Lower lobe of right lung (tissue), 2 donors: Measurements from ENCODE around the gene XPNPEP2. TPM values are rescaled to one million over a fixed set of nuclear protein-coding genes. Genes with fewer than 3 reads are reported as not detected.

Source experiments
- ATAC-seq, 2 donors: fragments of 200-7000 bp; cut with Tn5 transposase; one replicate each; pipeline ENCODE4 v1.9.1; 2020 to 2022; ENCODE audit warnings: mild to moderate bottlenecking in 2 of 2, moderate library complexity in 2 of 2
- DNase-seq: peaks from one replicate; pipeline ENCODE4 v3.0.0-alpha.2; 2020
- H3K27ac ChIP-seq: fragments of 200-600 bp; one replicate; pipeline ENCODE4 v1.8.0; 2022
- H3K27me3 ChIP-seq: fragments of 200-600 bp; one replicate; pipeline ENCODE4 v1.8.0; 2022; ENCODE audit warnings: low read depth
- H3K36me3 ChIP-seq: fragments of 200-600 bp; one replicate; pipeline ENCODE4 v1.8.0; 2022; ENCODE audit warnings: mild to moderate bottlenecking
- H3K4me1 ChIP-seq: fragments of 200-600 bp; one replicate; pipeline ENCODE4 v1.8.0; 2022
- H3K4me3 ChIP-seq: fragments of 200-600 bp; one replicate; pipeline ENCODE4 v1.8.0; 2022; ENCODE audit warnings: mild to moderate bottlenecking
- H3K9me3 ChIP-seq: fragments of 200-600 bp; one replicate; pipeline ENCODE4 v1.8.0; 2022
- CTCF ChIP-seq: fragments of 200-600 bp; IDR thresholded peaks from one replicate; pipeline ENCODE4 v1.8.0; 2022; ENCODE audit warnings: antibody characterized with exemption, mild to moderate bottlenecking
- intact Hi-C: fragments of 100-400 bp; cut with DNase I; formaldehyde crosslinking; loops from one replicate; pipeline ENCODE4 v1.11.0; 2022
- total RNA-seq: library from RNA; stranded (reverse); fragmentation: NEBNext Ultra II Directional; extraction: Animal tissue kit (Norgen Biotek cat#: 25700); gene quantifications from one replicate; pipeline ENCODE4 v1.2.1, GENCODE V29; 2021
- donor health status: DM: no; HTN: yes; CAD: no; lungs with severe emphysema.

The XPNPEP2 gene
- total RNA-seq, 1 donor from 2014 or later = 2.9 TPM

- TF ChIP-seq CTCF = no peak
- no peak for ATAC-seq
Measured at GRCh38 chrX:129719268-129719667, 19.5 kb upstream of the XPNPEP2 start.

GRCh38 chrX:129719931-129720530 lies 18.7 kb upstream of the XPNPEP2 start:
- Histone ChIP-seq H3K27me3 (no peaks in the 10 kb centered on the region), H3K9me3 (no peaks in the 10 kb centered on the region), H3K27ac (no peak overlapping the region), H3K36me3 (no peaks in the 10 kb centered on the region), H3K4me3 (no peak overlapping the region), H3K4me1 (no peaks in the 10 kb centered on the region)
- no peak for TF ChIP-seq CTCF
- DNase-seq (no peak), ATAC-seq (no peak)
- intact Hi-C loops = loop anchor here (10.0 kb wide), 1 partner anchor 65 kb away; the partner anchor contains the start of gene APLN

More at GRCh38 chrX:129719268-129719667, 19.5 kb upstream of the XPNPEP2 start:
- no peak overlapping the region for H3K27ac ChIP-seq
- DNase-seq = no peak
- intact Hi-C loops = loop anchor here (10.0 kb wide), 1 partner anchor 64 kb away; the partner anchor contains the start of gene APLN
- H3K36me3 ChIP-seq = no peaks in the 10 kb centered on the region
- H3K9me3 ChIP-seq = no peaks in the 10 kb centered on the region
- H3K4me1 ChIP-seq = no peaks in the 10 kb centered on the region
- no peak overlapping the region for H3K4me3 ChIP-seq
- H3K27me3 ChIP-seq = no peaks in the 10 kb centered on the region

GRCh38 chrX:129720741-129721140 lies 18.0 kb upstream of the XPNPEP2 start:
- H3K27me3 ChIP-seq = no peaks in the 10 kb centered on the region
- no peak overlapping the region for H3K27ac ChIP-seq
- no peaks in the 10 kb centered on the region for H3K4me1 ChIP-seq
- H3K9me3 ChIP-seq = no peaks in the 10 kb centered on the region
- intact Hi-C loops = no loop called here
- DNase-seq (no peak), ATAC-seq (no peak)
- no peak for TF ChIP-seq CTCF
- no peak overlapping the region for H3K4me3 ChIP-seq
- no peaks in the 10 kb centered on the region for H3K36me3 ChIP-seq

GRCh38 chrX:129721414-129721813 lies 17.4 kb upstream of the XPNPEP2 start:
- H3K27me3 ChIP-seq = no peaks in the 10 kb centered on the region
- DNase-seq (no peak), ATAC-seq (no peak)
- no peaks in the 10 kb centered on the region for H3K9me3 ChIP-seq
- no peak for TF ChIP-seq CTCF
- intact Hi-C loops = no loop called here
- no peaks in the 10 kb centered on the region for H3K4me1 ChIP-seq
- H3K27ac ChIP-seq = no peak overlapping the region
- H3K4me3 ChIP-seq = no peak overlapping the region
- H3K36me3 ChIP-seq = no peaks in the 10 kb centered on the region

GRCh38 chrX:129721870-129722269 lies 16.9 kb upstream of the XPNPEP2 start:
- DNase-seq = no peak
- no peaks in the 10 kb centered on the region for H3K27me3 ChIP-seq
- ATAC-seq = no peak
- H3K27ac ChIP-seq = no peak overlapping the region
- H3K4me3 ChIP-seq = no peak overlapping the region
- no peak for TF ChIP-seq CTCF
- no peaks in the 10 kb centered on the region for H3K9me3 ChIP-seq
- H3K36me3 ChIP-seq = no peaks in the 10 kb centered on the region
- no peaks in the 10 kb centered on the region for H3K4me1 ChIP-seq
- intact Hi-C loops = no loop called here
